ENCODE measurements around the gene APOBEC2. TPM values are rescaled to one million over a fixed set of nuclear protein-coding genes. Genes with fewer than 3 reads are reported as not detected.

Gene APOBEC2
- total and polyA plus RNA-seq, 9 of the 15 experiments (the other 6 are each of a cell fraction or from before 2014, with no cell fraction given) = 0.25 to 1.6 TPM; not detected in 7

- peak; percentile 97 for TF ChIP-seq ZNF830 (CRISPR knock-in tag; IDR thresholded peaks at IDR 0.05)
- 0 out of 2 replicates have a peak, but pooled peaks have one; percentile 1 for TF ChIP-seq ZNF316 (IDR thresholded peaks at IDR 0.05)
- TF ChIP-seq NEUROD1 (IDR thresholded peaks at IDR 0.05; ENCODE audit: borderline replicate concordance, low read depth, low read length, partially characterized antibody) = peak; percentile 41
- no peak for TF ChIP-seq ZNF512 (tag; IDR thresholded peaks at IDR 0.05)
- no peak for TF ChIP-seq SNAPC5 (CRISPR knock-in tag; IDR thresholded peaks at IDR 0.05)
- peak; percentile 4; the same call in 1 of the 2 replicates for TF ChIP-seq GTF2F1 (IDR thresholded peaks at IDR 0.05; ENCODE audit: low read depth, low read length)
- TF ChIP-seq ZFPM2 (CRISPR knock-in tag; IDR thresholded peaks at IDR 0.05) = no peak
- no peak for TF ChIP-seq WHSC1 (IDR thresholded peaks at IDR 0.05; ENCODE audit: low read length)
- TF ChIP-seq TSC22D4 (tag; IDR thresholded peaks at IDR 0.05) = no peak
- TF ChIP-seq NONO (IDR thresholded peaks at IDR 0.05; ENCODE audit: low read depth in 2 of 2, low read length in 1 of 2) = peak; percentile 75 to 79; a peak in 3 of 4 replicates
- no peak for TF ChIP-seq ZNF217 (CRISPR knock-in tag; IDR thresholded peaks at IDR 0.05)
- TF ChIP-seq ZBTB5 (IDR thresholded peaks at IDR 0.05) = no peak
- TF ChIP-seq MED1 (CRISPR knock-in tag; IDR thresholded peaks at IDR 0.05; ENCODE audit: borderline replicate concordance) = no peak
- peak; percentile 18; the same call in 1 of the 2 replicates for TF ChIP-seq HNRNPL (IDR thresholded peaks at IDR 0.05; ENCODE audit: low read depth, low read length)
- no peak for TF ChIP-seq TAL1 (IDR thresholded peaks at IDR 0.05)
- no peak for TF ChIP-seq ZNF407 (IDR thresholded peaks at IDR 0.05; ENCODE audit: low read depth)
- TF ChIP-seq ZFX (CRISPR knock-in tag; IDR thresholded peaks at IDR 0.05) = peak; percentile 98
Measured at GRCh38 chr6:41073203-41073967, 20.4 kb downstream of the APOBEC2 start (continued).

All from K562 (cell line).